DOHH2 (cell line): ENCODE measurements around the gene LYPD6.

ENCODE experiments used
- EZH2phosphoT487 ChIP-seq: fragments of 200-600 bp; sonication (generic); IDR thresholded peaks from 2 replicates; pipeline ENCODE4 v1.6.1; 2017; ENCODE audit warnings: borderline replicate concordance, mild to moderate bottlenecking, antibody characterized with exemption, low read length, moderate library complexity, mixed read lengths
- TF ChIP-seq, protein P1 (sequence below): fragments of 200-600 bp; sonication (generic); IDR thresholded peaks from one replicate; pipeline ENCODE4 v1.5.1; 2014; ENCODE audit warnings: antibody characterized with exemption, mild to moderate bottlenecking, low read depth, low read length; ENCODE audit not compliant: poor library complexity, severe bottlenecking

DNA sequence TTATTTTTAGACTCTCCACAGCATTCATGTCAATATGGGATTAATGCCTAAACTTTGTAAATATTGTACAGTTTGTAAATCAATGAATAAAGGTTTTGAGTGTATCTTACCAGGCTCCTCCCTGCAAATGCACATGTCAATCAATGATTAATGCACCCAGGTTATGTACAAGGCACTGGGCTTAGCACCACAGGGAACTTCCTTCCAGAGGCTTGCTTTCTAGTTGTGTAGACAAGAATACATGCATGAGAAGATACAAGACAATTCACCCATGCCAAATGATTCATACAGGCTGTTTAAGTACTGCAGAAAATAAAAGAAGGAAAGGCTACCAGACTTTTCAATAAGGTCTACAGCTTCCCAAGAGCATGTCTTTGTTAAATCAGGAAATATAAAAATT, 143.1 kb downstream of the LYPD6 start:
- TF ChIP-seq EZH2phosphoT487: no peak
- TF ChIP-seq, protein P1, sequence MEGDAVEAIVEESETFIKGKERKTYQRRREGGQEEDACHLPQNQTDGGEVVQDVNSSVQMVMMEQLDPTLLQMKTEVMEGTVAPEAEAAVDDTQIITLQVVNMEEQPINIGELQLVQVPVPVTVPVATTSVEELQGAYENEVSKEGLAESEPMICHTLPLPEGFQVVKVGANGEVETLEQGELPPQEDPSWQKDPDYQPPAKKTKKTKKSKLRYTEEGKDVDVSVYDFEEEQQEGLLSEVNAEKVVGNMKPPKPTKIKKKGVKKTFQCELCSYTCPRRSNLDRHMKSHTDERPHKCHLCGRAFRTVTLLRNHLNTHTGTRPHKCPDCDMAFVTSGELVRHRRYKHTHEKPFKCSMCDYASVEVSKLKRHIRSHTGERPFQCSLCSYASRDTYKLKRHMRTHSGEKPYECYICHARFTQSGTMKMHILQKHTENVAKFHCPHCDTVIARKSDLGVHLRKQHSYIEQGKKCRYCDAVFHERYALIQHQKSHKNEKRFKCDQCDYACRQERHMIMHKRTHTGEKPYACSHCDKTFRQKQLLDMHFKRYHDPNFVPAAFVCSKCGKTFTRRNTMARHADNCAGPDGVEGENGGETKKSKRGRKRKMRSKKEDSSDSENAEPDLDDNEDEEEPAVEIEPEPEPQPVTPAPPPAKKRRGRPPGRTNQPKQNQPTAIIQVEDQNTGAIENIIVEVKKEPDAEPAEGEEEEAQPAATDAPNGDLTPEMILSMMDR: no peak
